GM23338 (cell line): ENCODE data around the gene THY1. TPM values are rescaled to one million over a fixed set of nuclear protein-coding genes. Genes with fewer than 3 reads are reported as not detected.

Experiments used
- ATAC-seq: fragments of 200-7000 bp; cut with Tn5 transposase; 3 replicates; pipeline ENCODE4 v1.9.1; 2020
- DNase-seq: peaks from one replicate; pipeline ENCODE4 v3.0.0-alpha.2; 2015; ENCODE audit warnings: low spot score
- H2AFZ ChIP-seq: fragments of 200-600 bp; sonication (generic); 2 replicates; pipeline ENCODE4 v1.8.0; 2016; ENCODE audit warnings: antibody characterized with exemption, mild to moderate bottlenecking, moderate library complexity
- H3F3A ChIP-seq: fragments of 200-600 bp; sonication (generic); replicated peaks from 2 replicates; pipeline ENCODE4 v1.8.0; 2017; ENCODE audit warnings: antibody characterized with exemption, mixed run types, low read depth
- H3K27ac ChIP-seq: fragments of 200-600 bp; sonication (generic); 2 replicates; pipeline ENCODE4 v1.6.1; 2016; ENCODE audit warnings: low read depth
- H3K27me3 ChIP-seq: fragments of 200-600 bp; sonication (generic); 2 replicates; pipeline ENCODE4 v1.8.0; 2016; ENCODE audit warnings: mild to moderate bottlenecking, mixed run types, moderate library complexity; ENCODE audit not compliant: insufficient read depth
- H3K36me3 ChIP-seq: fragments of 200-600 bp; sonication (generic); 2 replicates; pipeline ENCODE4 v1.8.0; 2016; ENCODE audit warnings: mild to moderate bottlenecking; ENCODE audit not compliant: insufficient read depth
- H3K4me1 ChIP-seq: fragments of 200-600 bp; sonication (generic); 2 replicates; pipeline ENCODE4 v1.8.0; 2016; ENCODE audit warnings: mild to moderate bottlenecking, moderate library complexity; ENCODE audit not compliant: insufficient read depth
- H3K4me2 ChIP-seq: fragments of 200-600 bp; sonication (generic); 2 replicates; pipeline ENCODE4 v1.7.1; 2017; ENCODE audit warnings: mixed run types
- H3K4me3 ChIP-seq: fragments of 200-600 bp; sonication (generic); 2 replicates; pipeline ENCODE4 v1.6.1; 2016; ENCODE audit warnings: mixed run types
- H3K79me2 ChIP-seq: fragments of 200-600 bp; sonication (generic); replicated peaks from 2 replicates; pipeline ENCODE4 v1.8.0; 2017; ENCODE audit warnings: mild to moderate bottlenecking; ENCODE audit not compliant: insufficient read depth
- H3K9me2 ChIP-seq: fragments of 200-600 bp; sonication (generic); 2 replicates; pipeline ENCODE4 v1.8.0; 2017; ENCODE audit not compliant: insufficient read depth
- H4K20me1 ChIP-seq: fragments of 200-600 bp; sonication (generic); replicated peaks from 2 replicates; pipeline ENCODE4 v1.8.0; 2017; ENCODE audit warnings: mild to moderate bottlenecking; ENCODE audit not compliant: insufficient read depth
- H3K27ac Mint-ChIP-seq: 2 replicates; pipeline ENCODE4 v1.8.0; 2020; ENCODE audit warnings: inconsistent platforms, mild to moderate bottlenecking, moderate library complexity, mixed read lengths
- H3K27me3 Mint-ChIP-seq: 3 replicates; pipeline ENCODE4 v1.8.0; 2022; ENCODE audit warnings: low read depth, mild to moderate bottlenecking, moderate library complexity, mixed read lengths, inconsistent platforms; ENCODE audit not compliant: insufficient read depth, poor library complexity
- H3K36me3 Mint-ChIP-seq: 3 replicates; pipeline ENCODE4 v1.8.0; 2021; ENCODE audit warnings: low read depth, mild to moderate bottlenecking, inconsistent platforms, moderate library complexity, mixed read lengths
- H3K4me1 Mint-ChIP-seq: 3 replicates; pipeline ENCODE4 v1.8.0; 2020; ENCODE audit warnings: mild to moderate bottlenecking, inconsistent platforms, mixed read lengths
- H3K4me3 Mint-ChIP-seq: 3 replicates; pipeline ENCODE4 v1.8.0; 2021; ENCODE audit warnings: moderate library complexity, mild to moderate bottlenecking, inconsistent platforms, mixed read lengths
- H3K9me3 Mint-ChIP-seq: 3 replicates; pipeline ENCODE4 v1.8.0; 2020; ENCODE audit warnings: moderate library complexity, mild to moderate bottlenecking, inconsistent platforms, mixed read lengths
- CREB1 ChIP-seq: fragments of 250-450 bp; sonication (Bioruptor Pico); IDR thresholded peaks from 2 replicates; pipeline ENCODE4 v1.5.0; 2020; ENCODE audit warnings: low read depth, mild to moderate bottlenecking, moderate library complexity
- EZH2 ChIP-seq: fragments of 200-600 bp; sonication (generic); IDR thresholded peaks from one replicate; pipeline ENCODE4 v1.8.0; 2017; ENCODE audit warnings: antibody characterized with exemption, mild to moderate bottlenecking, low read depth; ENCODE audit not compliant: unreplicated experiment
- EZH2phosphoT487 ChIP-seq: fragments of 200-600 bp; sonication (generic); IDR thresholded peaks from one replicate; pipeline ENCODE4 v1.8.1; 2018; ENCODE audit warnings: antibody characterized with exemption; ENCODE audit not compliant: unreplicated experiment
- JUNB ChIP-seq: IDR thresholded peaks from one replicate; pipeline ENCODE4 v1.6.1; 2016; ENCODE audit warnings: antibody characterized with exemption; ENCODE audit not compliant: unreplicated experiment
- NANOG ChIP-seq: IDR thresholded peaks from 2 replicates; pipeline ENCODE4 v1.6.1; 2016; ENCODE audit warnings: antibody characterized with exemption, borderline replicate concordance
- POLR2AphosphoS5 ChIP-seq: IDR thresholded peaks from 2 replicates; pipeline ENCODE4 v1.6.1; 2016; ENCODE audit warnings: antibody characterized with exemption, low read depth
- STAT1 ChIP-seq: IDR thresholded peaks from one replicate; pipeline ENCODE4 v1.6.1; 2016; ENCODE audit warnings: antibody characterized with exemption; ENCODE audit not compliant: unreplicated experiment
- ZNF114 ChIP-seq: fragments of 250-450 bp; sonication (Bioruptor Pico); IDR thresholded peaks from 2 replicates; pipeline ENCODE4 v1.5.0; 2020; ENCODE audit warnings: mild to moderate bottlenecking, moderate library complexity
- ZNF331 ChIP-seq: fragments of 250-450 bp; sonication (Bioruptor Pico); IDR thresholded peaks from 2 replicates; pipeline ENCODE4 v1.5.0; 2020; ENCODE audit warnings: low read depth, mild to moderate bottlenecking, moderate library complexity
- polyA plus RNA-seq: library from polyadenylated mRNA; unstranded; fragments of >200 nt; fragmentation: Nextera tagmentation; extraction: Ambion mirVana; gene quantifications from 2 replicates; pipeline ENCODE4 v1.2.1, GENCODE V29; 2016
- total RNA-seq: library from RNA; depleted of rRNA; stranded (reverse); fragments of >200 nt; shearing (Covaris generic); gene quantifications from 2 replicates; pipeline ENCODE4 v1.2.3, GENCODE V29; 2014
- TF ChIP-seq, protein P1 (sequence below): IDR thresholded peaks from 2 replicates; pipeline ENCODE4 v1.6.1; 2016; ENCODE audit warnings: antibody characterized with exemption
- TF ChIP-seq, protein P2 (sequence below): IDR thresholded peaks from one replicate; pipeline ENCODE4 v1.6.1; 2018; ENCODE audit warnings: antibody characterized with exemption; ENCODE audit not compliant: unreplicated experiment
- TF ChIP-seq, protein P3 (sequence below), 2 experiments: fragments of 200-600 bp in 1 of 2; sonication (generic) in 1 of 2; conservative IDR thresholded peaks; 2 replicates each; pipeline versions ENCODE4 v1.5.1 to v1.6.1; 2016 to 2017; ENCODE audit warnings: antibody characterized with exemption in 2 of 2, low read depth in 2 of 2, mild to moderate bottlenecking in 2 of 2, moderate library complexity in 1 of 2

THY1 gene
- total and polyA plus RNA-seq, 2 experiments from 2014 or later, result 490 to 597 TPM

DNA sequence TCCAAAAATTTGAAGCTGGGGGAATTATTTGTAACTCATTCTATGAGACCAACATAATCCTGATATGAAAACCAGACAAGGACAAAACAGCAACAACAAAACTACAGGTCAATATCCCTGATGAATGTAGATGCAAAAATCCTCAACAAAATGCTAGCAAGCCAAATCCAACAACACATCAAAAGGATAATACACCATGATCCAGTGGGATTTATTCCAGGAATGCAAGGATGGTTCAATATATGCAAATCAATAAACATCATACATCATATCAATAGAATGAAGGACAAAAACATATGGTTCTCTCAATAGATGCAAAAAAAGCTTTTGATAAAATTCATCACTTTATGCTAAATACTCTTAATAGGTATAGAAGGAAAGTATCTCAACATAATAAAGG, 22.1 kb downstream of the THY1 start:
- Mint-ChIP-seq H3K27me3 (no peaks in the 10 kb centered on the region), H3K4me1 (no peaks in the 10 kb centered on the region), H3K36me3 (peaks cover 19% of the 10 kb centered on the region), H3K4me3 (no peak overlapping the region), H3K27ac (no peak overlapping the region), H3K9me3 (peaks cover 9% of the 10 kb centered on the region; the same call in 2 of the 3 replicates)
- ATAC-seq (no peak), DNase-seq (no peak)
- Histone ChIP-seq H3K4me3 (no peak overlapping the region), H3K79me2 (no peaks in the 10 kb centered on the region), H3F3A (no peaks in the 10 kb centered on the region), H3K27ac (no peak overlapping the region), H3K4me2 (no peak overlapping the region), H4K20me1 (no peaks in the 10 kb centered on the region), H3K9me2 (no peaks in the 10 kb centered on the region), H3K36me3 (no peaks in the 10 kb centered on the region), H3K27me3 (no peaks in the 10 kb centered on the region), H2AFZ (no peak overlapping the region), H3K4me1 (no peaks in the 10 kb centered on the region)
- TF ChIP-seq ZNF114 (CRISPR knock-in tag) (no peak), EZH2 (no peak)
- TF ChIP-seq, protein P1, sequence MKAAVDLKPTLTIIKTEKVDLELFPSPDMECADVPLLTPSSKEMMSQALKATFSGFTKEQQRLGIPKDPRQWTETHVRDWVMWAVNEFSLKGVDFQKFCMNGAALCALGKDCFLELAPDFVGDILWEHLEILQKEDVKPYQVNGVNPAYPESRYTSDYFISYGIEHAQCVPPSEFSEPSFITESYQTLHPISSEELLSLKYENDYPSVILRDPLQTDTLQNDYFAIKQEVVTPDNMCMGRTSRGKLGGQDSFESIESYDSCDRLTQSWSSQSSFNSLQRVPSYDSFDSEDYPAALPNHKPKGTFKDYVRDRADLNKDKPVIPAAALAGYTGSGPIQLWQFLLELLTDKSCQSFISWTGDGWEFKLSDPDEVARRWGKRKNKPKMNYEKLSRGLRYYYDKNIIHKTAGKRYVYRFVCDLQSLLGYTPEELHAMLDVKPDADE, result no peak

DNA sequence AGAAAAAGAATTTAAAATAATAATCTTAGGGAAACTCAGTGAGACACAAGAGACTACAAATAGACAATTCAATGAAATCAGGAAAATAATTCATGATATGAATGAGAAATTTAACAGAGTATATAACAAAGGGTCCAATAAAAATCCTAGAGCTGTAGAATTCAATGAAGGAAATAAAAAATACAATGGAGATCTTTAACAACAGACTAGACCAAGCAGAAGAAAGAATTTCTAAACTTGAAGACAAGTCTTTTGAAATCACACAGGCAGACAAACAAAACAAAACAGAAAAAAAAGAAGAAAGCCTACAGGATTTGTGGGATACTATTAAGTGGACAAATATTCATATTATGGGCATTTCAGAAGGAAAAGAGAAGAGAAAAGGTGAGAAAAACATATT, 25.2 kb downstream of the THY1 start:
- Histone ChIP-seq H3K9me2 (no peaks in the 10 kb centered on the region), H3K4me2 (no peak overlapping the region), H3K27ac (no peak overlapping the region), H3K4me1 (no peaks in the 10 kb centered on the region), H3K4me3 (no peak overlapping the region), H4K20me1 (no peaks in the 10 kb centered on the region), H3K36me3 (no peaks in the 10 kb centered on the region), H2AFZ (no peak overlapping the region), H3K27me3 (no peaks in the 10 kb centered on the region), H3F3A (no peaks in the 10 kb centered on the region), H3K79me2 (no peaks in the 10 kb centered on the region)
- Mint-ChIP-seq H3K4me1 (peaks cover 8% of the 10 kb centered on the region; the same call in 1 of the 3 replicates), H3K9me3 (peaks cover 9% of the 10 kb centered on the region; the same call in 2 of the 3 replicates), H3K4me3 (no peak overlapping the region), H3K36me3 (peaks cover 19% of the 10 kb centered on the region), H3K27ac (no peak overlapping the region), H3K27me3 (no peaks in the 10 kb centered on the region)
- DNase-seq (no peak), ATAC-seq (no peak)
- TF ChIP-seq, protein P1, result no peak
- TF ChIP-seq JUNB (no peak), CREB1 (no peak), NANOG (no peak), POLR2AphosphoS5 (no peak), EZH2 (no peak), ZNF114 (CRISPR knock-in tag) (no peak), ZNF331 (CRISPR knock-in tag) (no peak), EZH2phosphoT487 (no peak), STAT1 (no peak)
- TF ChIP-seq, protein P2, sequence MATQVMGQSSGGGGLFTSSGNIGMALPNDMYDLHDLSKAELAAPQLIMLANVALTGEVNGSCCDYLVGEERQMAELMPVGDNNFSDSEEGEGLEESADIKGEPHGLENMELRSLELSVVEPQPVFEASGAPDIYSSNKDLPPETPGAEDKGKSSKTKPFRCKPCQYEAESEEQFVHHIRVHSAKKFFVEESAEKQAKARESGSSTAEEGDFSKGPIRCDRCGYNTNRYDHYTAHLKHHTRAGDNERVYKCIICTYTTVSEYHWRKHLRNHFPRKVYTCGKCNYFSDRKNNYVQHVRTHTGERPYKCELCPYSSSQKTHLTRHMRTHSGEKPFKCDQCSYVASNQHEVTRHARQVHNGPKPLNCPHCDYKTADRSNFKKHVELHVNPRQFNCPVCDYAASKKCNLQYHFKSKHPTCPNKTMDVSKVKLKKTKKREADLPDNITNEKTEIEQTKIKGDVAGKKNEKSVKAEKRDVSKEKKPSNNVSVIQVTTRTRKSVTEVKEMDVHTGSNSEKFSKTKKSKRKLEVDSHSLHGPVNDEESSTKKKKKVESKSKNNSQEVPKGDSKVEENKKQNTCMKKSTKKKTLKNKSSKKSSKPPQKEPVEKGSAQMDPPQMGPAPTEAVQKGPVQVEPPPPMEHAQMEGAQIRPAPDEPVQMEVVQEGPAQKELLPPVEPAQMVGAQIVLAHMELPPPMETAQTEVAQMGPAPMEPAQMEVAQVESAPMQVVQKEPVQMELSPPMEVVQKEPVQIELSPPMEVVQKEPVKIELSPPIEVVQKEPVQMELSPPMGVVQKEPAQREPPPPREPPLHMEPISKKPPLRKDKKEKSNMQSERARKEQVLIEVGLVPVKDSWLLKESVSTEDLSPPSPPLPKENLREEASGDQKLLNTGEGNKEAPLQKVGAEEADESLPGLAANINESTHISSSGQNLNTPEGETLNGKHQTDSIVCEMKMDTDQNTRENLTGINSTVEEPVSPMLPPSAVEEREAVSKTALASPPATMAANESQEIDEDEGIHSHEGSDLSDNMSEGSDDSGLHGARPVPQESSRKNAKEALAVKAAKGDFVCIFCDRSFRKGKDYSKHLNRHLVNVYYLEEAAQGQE, result no peak
- TF ChIP-seq, protein P3, sequence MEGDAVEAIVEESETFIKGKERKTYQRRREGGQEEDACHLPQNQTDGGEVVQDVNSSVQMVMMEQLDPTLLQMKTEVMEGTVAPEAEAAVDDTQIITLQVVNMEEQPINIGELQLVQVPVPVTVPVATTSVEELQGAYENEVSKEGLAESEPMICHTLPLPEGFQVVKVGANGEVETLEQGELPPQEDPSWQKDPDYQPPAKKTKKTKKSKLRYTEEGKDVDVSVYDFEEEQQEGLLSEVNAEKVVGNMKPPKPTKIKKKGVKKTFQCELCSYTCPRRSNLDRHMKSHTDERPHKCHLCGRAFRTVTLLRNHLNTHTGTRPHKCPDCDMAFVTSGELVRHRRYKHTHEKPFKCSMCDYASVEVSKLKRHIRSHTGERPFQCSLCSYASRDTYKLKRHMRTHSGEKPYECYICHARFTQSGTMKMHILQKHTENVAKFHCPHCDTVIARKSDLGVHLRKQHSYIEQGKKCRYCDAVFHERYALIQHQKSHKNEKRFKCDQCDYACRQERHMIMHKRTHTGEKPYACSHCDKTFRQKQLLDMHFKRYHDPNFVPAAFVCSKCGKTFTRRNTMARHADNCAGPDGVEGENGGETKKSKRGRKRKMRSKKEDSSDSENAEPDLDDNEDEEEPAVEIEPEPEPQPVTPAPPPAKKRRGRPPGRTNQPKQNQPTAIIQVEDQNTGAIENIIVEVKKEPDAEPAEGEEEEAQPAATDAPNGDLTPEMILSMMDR (conservative IDR thresholded peaks at IDR 0.05; ENCODE audit: low read depth in 2 of 2), result no peak
